HG03575 (cell line): ENCODE data around the gene BABAM1.
"Not testable (repeated sequence)": the region's sequence is repeated elsewhere in the genome, so short reads cannot be mapped to it uniquely, and the experiment has no call there.

ENCODE experiments used
- ATAC-seq: cut with Tn5 transposase; IDR thresholded peaks from one replicate; pipeline ENCODE4 v1.9.1; 2021; ENCODE audit not compliant: unreplicated experiment, insufficient number of reproducible peaks, low FRiP score; ENCODE audit errors: extremely low read depth

The BABAM1 gene

DNA sequence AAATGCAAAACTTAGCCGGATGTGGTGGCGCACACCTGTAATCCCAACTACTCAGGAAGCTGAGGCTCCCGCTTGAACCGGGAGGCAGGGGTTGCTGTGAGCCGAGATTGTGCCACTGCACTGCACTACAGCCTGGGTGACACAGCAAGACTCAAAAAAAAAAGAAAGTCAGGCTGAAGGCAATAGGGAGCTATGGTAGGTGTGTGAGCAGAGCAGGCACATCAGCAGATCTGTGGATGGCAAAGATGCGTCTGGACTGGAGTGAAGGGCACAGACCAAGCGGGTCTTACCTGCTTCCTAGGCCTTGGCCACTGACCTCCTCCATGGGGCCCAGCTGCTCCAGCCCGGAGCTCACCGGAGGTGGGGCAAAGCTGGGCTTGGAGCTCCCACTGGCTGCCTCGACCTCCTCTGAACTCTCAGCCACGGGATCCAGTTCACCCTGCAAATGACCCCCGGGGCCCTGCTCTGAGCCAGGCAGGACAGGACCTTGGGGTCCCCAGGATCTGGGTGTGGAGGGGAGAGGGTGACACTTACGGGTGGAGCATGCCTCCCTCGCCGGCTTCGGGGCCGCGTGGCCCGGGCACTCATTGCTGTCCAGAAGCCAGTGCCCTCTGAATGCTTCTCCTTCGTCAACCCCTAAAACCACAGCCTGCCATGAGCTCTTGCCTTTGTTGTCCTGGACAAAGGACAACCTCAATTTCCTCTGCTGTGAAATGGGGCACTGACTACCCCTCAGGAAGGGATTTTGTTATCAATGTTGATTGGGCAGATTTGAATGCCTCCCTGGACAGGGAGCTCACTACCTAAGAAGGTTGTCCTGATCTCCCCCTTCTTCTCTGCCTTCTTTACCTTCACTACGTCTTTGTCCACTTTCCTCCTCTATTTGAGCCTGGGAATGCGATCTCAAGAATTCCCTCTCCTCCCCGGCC is 3.3 kb upstream of the BABAM1 start:
- ATAC-seq: no peak

DNA sequence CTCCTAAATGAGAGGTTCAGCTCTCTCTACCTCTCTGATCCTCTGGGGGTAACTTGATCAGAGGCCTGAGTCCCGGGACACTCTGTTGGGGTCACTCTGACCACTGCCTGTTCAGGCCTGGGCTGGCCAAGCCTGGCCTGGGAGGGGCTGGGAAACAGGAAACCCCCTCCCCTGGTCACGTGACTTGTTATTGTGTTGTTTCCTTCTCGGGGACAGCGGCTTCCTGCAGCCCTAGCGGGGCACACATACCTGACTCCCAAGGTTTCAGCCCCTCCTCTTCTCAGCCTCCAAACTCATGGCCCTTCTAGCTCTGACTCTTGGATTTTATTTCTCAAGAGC is 2.6 kb upstream of the BABAM1 start, which contains the start of gene USHBP1:
USHBP1 (minus strand) TSS at position 105 of the 339 bp plus-strand sequence. CDS start 446 bp downstream, outside the sequence.
- ATAC-seq: no peak

DNA sequence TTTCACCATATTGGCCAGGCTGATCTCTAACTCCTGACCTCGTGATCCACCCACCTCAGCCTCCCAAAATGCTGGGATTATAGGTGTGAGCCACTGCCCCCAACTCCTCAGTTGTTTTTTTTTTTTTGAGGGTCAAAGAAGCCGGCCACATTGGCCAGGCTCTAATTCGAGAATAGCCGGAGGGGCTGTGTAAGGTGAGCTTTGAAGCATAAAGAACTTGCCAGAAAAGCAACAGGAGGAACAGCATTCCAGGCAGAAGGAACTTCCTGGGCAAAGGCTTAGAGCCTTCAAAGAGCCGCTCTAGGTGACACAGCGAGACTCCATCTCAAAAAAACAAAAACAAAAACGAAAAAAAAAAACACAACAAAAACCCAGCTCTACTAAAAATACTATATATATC is 1.2 kb upstream of the BABAM1 start:
- no peak for ATAC-seq

DNA sequence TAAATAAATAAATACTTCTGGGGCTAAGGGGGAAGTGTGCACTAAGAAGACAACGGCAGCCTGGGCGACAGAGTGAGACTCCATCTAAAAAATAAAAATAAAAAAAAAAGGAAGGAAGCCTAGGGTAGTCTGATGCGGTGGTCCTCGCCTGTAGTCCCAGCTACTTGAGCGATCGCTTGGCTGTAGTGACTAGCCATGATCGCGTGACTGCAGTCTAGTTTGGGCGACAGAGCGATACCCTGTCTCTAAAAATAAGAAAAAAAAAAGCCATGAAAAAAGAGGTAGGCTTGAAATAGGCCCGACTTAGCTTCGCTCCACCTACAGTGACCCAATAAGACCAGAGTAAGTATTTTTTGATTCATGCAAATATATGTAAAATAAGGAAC is 661 bp upstream of the BABAM1 start:
- peak; percentile 17 for ATAC-seq

DNA sequence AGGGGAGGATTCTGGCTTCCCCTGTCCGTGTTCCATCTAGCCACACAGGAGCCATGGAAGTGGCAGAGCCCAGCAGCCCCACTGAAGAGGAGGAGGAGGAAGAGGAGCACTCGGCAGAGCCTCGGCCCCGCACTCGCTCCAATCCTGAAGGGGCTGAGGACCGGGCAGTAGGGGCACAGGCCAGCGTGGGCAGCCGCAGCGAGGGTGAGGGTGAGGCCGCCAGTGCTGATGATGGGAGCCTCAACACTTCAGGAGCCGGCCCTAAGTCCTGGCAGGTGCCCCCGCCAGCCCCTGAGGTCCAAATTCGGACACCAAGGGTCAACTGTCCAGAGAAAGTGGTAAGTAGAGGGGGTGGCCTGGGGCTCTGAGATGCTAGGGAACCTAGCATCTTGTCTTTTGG is 1.5 kb downstream of the BABAM1 start:
- no peak for ATAC-seq

DNA sequence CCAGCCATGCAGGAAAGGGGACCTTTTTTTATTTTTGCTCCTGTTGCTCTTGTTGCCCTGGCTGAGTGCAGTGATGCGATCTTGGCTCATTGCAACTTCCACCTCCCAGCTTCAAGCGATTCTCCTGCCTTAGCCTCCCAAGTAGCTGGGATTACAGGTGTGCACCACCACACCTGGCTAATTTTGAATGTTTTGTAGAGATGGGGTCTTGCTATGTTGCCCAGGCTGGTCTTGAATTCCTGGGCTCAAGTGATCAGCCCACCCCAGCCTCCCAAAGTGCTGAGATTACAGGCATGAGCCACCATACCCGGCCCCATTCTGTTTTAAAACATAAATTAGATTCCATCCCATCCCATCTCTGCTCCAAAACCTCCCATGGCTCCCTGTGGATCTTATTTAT is 7.6 kb downstream of the BABAM1 start:
- not testable (repeated sequence) for ATAC-seq

DNA sequence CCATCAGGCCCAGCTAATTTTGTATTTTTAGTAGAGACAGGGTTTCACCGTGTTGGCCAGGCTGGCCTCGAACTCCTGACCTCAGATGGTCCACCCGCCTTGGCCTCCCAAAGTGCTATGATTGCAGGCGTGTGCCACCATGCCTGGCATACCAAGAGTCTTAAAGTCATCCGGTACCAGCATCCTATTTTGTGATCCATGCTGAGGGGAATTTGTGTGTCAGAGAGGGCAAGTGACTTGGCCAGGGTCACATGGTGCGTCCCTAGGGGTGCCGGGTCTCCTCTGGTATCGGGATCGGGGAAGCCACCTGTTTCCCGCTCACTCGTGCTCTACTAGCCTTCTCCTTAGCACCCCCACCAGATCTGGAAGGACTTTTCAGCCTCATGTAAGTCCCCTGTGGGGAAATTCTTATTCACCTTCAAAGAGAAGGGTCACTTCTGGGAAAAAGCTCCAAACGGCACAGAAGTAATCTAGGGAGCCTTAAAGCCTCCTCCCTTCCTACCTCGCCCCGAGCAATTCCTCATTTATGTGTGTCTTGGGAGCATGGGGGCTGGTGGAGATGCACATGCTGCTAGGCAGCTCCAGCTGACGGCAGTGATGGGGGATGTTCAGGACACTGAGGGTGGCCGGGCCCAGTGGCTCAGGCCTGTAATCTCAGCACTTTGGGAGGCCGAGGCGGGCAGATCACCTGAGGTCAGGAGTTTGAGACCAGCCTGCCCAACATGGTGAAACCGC is 8.4 kb downstream of the BABAM1 start:
- ATAC-seq: no peak

DNA sequence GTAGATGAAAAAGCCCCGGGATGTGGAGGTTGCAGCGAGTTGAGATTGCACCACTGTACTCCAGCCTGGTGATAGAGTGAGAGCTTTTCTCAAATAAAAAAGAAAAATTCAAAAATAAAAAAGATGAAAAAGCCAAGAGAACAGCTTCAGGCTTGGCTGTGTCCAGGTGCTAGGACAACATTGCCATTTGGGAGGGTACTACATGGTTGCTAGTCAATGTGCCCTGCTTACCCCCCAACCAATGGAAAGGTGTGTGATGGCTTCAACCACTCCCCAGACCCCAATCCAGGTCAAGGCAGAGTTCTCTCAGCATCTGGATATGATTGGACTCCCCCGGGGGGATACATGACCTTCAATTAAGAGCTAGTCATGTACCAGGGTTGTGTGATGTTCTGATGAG is 12.2 kb downstream of the BABAM1 start:
- no peak for ATAC-seq

DNA sequence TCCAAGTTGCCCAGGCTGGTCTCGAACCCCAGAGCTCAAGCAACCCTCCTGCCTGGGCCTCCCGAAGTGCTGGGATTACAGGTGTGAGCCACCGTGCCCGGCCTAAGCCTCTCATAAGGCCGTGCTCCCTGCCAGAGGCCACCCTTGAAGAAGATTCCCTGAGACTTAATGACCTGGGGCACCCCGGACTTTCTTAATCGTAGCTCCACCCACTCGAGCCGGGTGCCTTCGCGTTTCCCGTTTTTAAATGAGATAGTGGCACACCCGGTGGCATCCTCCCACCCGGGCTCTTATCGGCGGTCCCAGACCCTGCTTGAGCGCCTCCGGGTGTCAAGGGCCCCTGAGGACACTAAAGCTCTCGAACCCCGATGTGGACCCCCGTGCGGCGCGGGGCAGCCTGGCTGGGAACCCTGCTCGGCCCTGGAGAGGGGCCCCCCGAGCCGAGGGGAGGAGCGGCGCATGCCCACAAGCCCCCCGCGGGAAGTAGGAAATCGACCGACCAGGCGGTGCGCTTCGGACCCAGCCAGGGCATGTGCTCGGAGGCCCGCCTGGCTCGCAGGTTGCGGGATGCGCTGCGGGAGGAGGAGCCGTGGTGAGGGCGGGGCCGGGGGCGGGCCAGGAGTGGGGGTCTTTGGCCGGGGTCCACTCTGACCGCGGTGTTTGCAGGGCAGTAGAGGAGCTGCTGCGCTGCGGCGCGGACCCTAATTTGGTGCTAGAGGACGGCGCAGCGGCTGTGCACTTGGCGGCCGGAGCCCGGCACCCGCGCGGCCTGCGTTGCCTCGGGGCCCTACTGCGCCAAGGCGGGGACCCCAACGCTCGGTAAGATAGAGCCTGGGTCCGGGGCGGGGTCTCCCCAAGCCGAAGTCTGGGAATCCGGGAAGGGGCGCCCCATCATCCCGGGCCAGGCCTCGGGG is 14.4 kb downstream of the BABAM1 start, which contains the start of gene ANKLE1:
ANKLE1 (plus strand) TSS at position 511 of the 914 bp plus-strand sequence; CDS start at position 531, 20 bp downstream.
- ATAC-seq: no peak

DNA sequence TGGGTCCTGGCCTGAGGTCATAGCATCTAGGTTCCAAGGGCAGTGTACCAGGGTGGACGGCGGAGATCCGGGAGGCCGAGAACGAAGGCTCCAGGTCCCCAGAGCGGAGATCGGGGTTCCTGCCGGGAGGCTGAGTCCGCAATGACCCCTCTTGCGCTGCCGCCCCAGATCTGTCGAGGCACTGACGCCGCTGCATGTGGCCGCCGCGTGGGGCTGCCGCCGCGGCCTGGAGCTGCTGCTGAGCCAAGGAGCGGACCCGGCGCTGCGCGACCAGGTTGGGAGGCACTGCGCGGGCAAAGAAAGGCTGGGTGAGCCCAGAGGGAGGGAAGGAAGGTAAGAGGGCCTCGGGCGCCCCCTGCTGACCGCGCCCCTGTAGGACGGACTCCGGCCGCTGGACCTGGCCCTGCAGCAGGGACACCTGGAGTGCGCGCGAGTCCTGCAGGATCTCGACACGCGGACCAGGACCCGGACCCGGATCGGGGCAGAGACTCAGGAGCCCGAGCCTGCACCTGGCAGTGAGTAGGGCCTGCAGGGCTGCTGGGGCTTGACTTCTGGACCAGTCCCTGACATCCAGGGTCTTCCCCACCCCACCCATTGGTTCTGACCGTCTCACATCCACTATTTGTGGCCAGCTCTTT is 15.4 kb downstream of the BABAM1 start:
- ATAC-seq: no peak

DNA sequence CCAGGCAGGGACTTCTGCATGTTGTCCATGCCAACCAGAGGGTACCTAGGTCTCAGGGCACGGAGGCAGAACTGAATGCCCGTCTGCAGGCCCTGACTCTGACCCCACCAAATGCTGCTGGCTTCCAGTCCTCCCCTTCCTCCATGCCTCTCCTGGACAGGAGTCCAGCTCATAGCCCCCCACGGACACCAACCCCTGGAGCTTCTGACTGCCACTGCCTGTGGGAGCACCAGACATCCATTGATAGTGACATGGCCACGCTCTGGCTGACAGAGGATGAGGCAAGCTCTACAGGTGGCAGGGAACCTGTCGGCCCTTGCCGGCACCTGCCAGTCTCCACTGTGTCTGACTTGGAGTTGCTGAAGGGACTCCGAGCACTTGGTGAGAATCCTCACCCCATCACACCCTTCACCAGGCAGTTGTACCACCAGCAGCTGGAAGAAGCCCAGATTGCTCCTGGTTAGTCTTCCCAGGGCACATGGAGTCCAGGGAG is 16.3 kb downstream of the BABAM1 start:
- ATAC-seq: no peak

DNA sequence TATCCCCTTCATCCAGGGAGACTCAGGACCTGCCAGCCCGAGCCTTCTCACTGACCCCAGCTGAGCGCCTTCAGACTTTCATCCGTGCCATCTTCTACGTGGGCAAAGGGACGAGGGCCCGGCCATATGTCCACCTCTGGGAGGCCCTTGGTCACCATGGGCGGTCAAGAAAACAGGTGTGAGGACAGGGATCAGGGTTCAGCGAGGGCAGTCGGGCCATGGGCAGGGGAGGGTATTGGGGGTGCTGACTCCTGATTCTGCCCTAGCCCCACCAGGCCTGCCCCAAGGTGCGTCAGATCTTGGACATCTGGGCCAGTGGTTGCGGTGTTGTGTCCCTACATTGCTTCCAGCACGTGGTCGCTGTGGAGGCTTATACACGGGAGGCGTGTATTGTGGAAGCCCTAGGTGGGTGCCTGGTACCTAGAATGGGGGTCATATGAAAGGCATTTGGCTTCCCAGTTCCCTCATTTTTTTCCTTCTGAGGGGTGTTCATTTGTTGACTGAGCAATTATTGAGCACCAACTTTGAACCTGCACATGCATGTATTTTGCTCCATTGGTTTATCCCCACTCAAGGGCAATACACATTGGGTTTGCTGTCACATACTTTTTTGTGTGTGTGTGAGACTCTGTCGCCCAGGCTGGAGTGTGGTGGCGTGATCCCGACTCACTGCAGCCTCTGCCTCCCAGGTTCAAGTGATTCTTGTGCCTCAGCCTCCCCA is 18.3 kb downstream of the BABAM1 start:
- ATAC-seq: no peak

DNA sequence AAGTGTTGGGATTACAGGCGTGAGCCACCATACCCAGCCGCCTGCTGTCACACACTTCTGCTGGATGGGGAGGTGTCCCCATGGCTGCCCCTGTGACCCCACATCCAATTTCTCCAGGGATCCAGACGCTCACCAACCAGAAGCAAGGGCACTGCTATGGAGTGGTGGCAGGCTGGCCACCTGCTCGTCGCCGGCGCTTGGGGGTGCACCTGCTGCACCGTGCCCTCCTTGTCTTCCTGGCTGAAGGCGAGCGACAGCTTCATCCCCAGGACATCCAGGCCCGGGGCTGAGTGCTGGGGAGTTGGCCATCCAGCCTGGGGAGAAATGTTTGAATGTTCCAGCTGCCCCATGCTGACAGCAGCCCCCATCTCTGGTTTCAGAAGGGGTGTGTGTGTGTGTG is 19.0 kb downstream of the BABAM1 start:
- no peak for ATAC-seq

DNA sequence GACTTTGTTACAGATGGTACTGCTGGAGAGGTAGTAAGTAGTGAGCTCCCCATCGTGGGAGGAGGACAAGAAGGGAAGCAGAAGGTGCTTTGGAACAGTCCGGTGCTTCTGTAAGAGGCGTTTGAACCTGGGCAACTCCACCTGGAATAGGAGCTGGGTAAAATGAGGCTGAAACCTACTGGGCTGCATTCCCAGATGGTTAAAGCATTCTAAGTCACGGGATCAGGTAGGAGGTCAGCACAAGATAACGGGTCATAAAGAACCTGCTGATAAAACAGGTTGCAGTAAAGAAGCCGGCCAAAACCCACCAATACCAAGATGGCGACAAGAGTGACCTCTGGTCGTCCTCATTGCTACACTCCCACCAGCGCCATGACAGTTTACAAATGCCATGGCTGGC is 19.5 kb downstream of the BABAM1 start:
- ATAC-seq: no peak

DNA sequence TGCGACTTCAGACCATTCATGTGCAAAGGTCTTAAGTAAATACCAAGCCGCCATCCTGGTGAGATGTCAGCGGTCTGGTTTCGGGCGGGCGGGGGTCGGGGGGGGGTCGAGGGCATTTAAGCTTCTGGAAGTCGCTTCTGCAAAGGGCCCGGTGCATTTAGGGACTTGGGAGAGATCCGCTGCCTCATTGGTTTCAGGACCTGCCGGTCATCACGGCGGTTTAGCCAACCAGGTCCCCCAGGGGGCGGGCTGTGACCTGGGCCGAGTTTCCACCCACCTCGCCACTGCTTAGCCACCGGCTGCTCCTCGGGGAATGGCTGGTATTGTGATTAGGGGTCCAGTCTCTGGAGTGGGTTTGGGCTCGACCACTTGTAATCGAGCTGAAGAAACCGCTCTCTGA is 22.2 kb downstream of the BABAM1 start:
- ATAC-seq: no peak

DNA sequence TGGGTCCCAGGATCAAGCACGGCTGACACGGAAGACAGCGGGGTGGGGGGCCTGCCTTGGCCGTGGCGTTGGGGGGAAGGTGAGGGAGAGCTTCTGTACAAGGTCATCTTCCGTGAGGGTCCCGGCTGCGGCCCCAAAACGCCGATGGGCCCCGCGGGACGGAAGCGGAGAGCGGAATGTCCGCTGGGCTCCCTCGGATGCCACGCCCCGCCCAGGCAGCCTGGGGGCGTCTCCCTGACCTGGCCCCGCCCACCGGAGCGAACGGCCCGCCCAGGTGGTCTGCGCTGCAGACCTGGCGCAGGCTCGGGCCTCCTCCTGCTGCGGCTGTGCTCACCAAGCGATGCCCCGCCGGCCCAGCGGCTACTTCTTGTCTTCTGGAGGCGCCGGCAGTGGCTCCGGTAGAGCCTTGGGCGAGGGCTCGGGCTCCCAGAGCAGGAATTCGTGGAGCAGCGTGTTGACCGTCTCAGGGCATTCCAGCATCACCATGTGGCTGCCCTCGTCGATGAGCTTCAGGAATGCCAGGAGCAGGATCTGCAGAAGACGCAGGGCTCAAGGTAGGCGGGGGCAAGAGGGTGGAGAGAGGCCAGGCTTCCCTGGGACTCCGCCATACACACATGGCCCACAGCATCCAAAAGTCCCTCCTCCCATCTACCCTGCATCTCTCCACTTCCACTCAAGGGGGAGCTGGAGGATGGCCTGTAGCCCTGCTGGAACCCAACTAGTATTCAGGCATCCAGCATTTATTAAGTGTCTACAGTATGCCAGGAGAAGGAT is 25.2 kb downstream of the BABAM1 start:
- ATAC-seq: no peak

DNA sequence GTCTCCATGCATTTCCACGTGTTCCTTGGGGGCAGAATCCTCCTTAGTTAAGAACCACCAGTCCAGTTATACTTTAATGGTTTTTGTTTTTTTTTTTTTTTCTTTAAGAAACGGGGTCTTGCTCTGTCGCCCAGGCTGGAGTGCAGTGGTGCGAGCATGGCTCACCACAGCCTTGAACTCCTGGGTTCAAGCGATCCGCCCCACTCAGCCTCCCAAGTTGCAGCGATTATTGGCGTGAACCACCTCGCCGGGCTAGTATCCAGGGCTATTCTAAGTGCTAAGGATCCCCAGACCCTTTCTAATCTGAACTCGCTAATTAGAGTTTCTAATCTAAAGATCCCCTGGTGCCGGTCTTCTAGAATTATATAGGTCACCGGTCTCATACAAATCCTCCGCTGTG is 26.4 kb downstream of the BABAM1 start:
- no peak for ATAC-seq
